Ovary (tissue), 3 donors: ENCODE data around the gene BNIP3.

Experiments
- EP300 ChIP-seq: sonication (generic); formaldehyde crosslinking; IDR thresholded peaks from one replicate; pipeline ENCODE4 v1.6.1; 2017; ENCODE audit warnings: antibody characterized with exemption
- POLR2A ChIP-seq: fragments of 450-650 bp; IDR thresholded peaks from one replicate; pipeline ENCODE4 v1.6.1; 2017; ENCODE audit warnings: antibody characterized with exemption, mild to moderate bottlenecking, moderate library complexity
- TF ChIP-seq, protein P1 (sequence below), 3 donors: fragments of 450-650 bp in 2 of 3; fragments of 200-600 bp in 1 of 3; IDR thresholded peaks; one replicate each; pipeline versions ENCODE4 v1.5.1 to v1.8.0; 2016 to 2022; ENCODE audit warnings: antibody characterized with exemption in 3 of 3, mild to moderate bottlenecking in 1 of 3
- donor health status: DM: no; HTN: no; CAD: no.

DNA sequence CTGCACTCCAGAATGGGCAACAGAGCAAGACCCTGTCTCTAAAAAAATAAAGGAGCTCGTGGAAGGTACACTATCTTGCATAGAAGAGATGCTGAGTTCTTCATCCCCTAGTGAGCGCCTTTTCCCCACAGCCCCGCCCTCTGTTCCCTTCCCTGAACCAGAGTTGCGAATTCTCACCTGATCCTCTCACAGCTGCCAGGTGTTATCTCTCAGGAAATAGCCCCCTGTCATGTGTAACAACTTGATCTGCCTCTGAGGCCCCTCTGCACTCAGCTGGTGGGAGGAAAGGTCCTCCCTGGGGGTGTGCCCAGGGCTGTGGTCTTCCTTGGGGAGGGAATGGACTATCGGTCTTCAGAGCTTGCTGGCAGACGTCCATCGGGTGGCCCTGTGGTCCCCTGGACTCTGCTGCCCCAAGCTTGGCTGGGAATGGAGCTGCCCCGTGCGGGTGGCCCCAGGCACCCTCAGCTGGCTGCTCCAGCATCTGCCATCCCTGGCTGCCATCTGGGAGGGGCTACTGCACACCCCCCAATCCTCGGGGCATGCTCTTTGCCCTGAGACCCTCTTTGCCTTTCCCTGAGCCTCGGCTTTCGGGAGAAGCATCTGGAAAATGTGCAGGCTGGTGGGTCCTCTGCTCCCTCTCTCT is 21.7 kb upstream of the BNIP3 start:
- TF ChIP-seq, protein P1, sequence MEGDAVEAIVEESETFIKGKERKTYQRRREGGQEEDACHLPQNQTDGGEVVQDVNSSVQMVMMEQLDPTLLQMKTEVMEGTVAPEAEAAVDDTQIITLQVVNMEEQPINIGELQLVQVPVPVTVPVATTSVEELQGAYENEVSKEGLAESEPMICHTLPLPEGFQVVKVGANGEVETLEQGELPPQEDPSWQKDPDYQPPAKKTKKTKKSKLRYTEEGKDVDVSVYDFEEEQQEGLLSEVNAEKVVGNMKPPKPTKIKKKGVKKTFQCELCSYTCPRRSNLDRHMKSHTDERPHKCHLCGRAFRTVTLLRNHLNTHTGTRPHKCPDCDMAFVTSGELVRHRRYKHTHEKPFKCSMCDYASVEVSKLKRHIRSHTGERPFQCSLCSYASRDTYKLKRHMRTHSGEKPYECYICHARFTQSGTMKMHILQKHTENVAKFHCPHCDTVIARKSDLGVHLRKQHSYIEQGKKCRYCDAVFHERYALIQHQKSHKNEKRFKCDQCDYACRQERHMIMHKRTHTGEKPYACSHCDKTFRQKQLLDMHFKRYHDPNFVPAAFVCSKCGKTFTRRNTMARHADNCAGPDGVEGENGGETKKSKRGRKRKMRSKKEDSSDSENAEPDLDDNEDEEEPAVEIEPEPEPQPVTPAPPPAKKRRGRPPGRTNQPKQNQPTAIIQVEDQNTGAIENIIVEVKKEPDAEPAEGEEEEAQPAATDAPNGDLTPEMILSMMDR (IDR thresholded peaks at IDR 0.05): no peak
- no peak for TF ChIP-seq POLR2A
- TF ChIP-seq EP300: no peak
